ENCODE results near the gene KREMEN2.
"Not testable (repeated sequence)": the region's sequence is repeated elsewhere in the genome, so short reads cannot be mapped to it uniquely, and the experiment has no call there.

Gene KREMEN2

GRCh38 chr16:2963723-2964474, at the start of gene KREMEN2:
Gene KREMEN2 (plus strand): TSS chr16:2964275. CDS start chr16:2964521, 246 bp downstream.
- peak; percentile 67 for DNase-seq

DNA sequence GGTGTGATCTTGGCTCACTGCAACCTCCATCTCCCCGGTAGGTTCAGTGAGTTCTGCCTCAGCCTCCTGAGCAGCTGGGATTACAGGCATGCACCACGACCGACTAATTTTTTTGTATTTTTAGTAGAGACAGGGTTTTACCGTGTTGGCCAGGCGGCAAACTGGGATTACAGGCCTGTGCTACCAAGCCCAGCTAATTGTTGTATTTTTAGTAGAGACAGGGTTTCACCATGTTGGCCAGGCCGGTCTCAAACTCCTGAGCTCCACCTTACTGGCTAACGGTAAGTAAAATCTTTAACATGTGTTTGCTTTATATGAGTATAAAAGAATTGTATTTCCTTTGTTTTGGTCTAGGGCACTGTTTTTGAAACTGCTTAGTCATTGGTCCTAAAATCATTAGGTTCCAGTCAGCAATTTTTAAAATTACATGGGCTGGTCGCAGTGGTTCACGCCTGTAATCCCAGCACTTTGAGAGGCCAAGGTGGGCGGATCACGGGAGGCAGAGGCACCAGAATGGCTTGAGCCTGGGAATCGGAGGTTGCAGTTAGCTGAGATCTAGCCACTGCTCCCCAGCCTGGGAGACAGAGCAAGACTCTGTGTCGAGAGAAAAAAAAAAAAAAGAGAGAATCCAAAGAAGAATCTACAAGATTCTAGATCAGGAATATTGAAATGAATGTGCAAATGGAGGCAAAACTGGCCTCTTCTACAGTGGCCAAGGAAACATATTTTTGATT, 48.7 kb upstream of the KREMEN2 start:
- no peak for DNase-seq

DNA sequence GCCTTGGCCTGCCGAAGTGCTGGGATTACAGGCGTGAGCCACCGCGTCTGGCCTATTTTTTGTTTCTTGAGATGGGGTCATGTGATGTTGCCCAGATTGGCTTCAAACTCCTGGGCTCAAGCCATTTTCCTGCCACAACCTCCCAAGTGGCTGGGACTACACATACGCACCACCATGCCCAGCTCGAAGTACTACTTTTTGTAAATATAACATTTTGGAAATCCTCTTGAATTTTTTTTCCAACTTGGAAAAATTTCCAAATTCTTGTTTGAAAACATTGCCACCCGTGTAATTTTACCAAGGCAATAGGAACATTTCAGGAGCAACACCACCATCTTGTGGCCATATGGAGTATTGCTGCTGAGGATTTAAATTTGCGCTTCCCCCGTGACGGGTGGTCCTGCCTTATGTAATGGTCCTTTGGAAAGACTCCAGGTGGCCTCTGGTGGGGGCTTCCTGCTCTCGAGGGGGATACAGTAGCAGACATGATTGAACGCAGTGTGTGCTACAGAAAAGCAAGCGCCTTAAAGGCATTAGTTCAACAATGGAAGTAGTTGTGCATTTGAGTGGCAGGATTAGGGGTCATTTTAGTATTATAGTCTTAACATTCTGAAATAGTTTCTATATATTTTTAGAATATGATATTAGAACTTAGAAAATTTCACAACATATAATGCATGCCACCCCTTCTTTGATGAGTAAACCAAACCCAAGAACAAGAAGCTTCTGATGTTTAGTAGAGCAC, 44.4 kb upstream of the KREMEN2 start:
- DNase-seq = peak; percentile 62

- DNase-seq = no peak
These were observed 40.6 kb upstream of the KREMEN2 start for GRCh38 chr16:2923481-2923880.

DNA sequence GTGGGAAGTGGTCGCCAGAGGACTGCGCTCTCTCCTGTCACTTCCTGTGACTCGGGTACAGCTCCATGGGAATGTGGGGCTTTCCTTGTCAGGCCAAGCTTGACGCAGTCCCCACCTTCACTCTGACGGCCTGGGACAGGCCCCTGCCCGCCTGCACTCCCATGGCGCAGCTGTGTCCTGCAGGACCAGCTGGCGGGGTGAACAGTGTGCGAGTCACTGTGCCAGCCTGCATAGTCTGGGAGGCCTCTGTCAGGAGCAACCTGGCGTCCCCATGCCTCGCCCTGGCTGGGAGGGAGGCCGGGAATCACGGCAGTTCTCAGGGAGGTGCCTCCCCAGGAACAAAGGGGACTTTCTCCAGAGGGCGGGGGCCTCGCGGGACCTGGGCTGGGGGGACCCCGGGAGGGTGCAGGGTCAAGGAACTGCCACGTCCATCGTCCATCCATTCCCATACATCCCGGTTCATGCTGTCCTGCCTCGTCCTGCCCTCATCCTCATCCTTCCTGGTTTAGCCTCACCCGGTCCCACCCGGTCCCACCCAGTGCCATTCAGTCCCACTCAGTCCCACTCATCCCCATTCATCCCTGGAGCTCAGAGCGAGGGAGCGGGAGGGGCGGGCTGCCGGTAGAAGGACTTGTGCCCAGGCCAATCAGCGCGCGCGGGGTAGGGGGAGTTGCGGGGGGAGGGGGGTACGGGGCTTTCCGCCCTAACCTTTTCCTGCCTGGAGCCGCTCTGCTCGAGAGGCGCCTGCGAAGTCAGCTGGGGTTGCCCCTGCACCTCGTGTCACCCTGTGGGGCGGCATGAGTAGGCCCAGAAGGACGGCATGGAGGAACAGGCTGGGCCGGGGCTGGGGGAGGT, 38.9 kb upstream of the KREMEN2 start:
- DNase-seq = no peak

DNA sequence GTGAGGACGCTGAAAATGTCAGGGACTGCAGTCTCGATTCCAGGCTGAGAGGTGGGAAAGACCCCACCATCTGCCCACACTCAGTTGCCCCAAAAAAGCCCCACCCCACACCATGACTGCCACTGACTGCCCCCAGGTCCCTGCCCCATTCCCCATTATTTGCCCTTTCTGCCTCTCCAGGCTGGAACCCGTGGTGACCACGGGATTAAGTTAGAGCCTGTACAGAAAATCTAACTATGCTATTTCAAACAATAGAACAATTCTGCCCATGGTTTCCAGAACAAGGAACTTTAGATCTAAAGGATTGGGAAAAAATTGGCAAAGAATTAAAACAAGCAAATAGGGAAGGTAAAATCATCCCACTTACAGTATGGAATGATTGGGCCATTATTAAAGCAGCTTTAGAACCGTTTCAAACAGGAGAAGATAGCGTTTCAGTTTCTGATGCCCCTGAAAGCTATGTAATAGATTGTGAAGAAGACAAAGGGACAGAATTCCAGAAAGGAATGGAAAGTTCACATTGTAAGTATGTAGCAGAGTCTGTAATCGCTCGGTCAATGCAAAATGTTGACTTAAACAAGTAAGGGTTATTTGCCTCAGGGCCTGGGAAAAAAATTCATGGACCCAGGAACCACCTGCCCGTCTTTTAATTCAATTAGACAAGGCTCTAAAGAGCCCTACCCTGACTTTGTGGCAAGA, 38.0 kb upstream of the KREMEN2 start:
- DNase-seq = no peak

GRCh38 chr16:2926650-2926999, 37.5 kb upstream of the KREMEN2 start:
- no peak for DNase-seq

DNA sequence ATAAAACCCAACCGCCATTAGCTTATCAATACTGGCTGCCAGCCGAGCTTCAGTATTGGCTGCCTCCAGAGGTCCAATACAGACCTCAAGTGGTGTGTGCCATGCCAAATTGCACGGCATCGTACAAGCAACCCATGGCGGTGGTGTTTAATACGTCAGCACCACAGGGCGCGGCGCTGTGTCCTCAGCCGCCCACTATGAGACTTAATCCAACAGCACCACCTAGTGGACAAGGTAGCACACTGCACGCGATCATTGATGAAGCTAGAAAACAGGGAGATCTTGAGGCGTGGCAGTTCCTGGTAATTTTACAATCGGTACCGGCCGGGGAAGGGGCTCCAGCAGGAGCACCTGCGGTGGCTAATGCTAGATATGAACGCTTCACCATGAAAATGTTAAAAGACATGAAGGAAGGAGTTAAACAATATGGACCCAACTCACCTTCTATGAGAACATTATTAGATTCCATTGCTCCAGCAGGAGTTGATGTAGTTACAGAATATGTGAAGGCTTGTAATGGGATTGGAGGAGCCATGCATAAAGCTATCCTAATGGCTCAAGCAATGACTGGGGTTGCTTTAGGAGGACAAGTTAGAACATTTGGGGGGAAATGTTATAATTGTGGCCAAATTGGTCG, 36.9 kb upstream of the KREMEN2 start:
- DNase-seq = peak; percentile 92

DNA sequence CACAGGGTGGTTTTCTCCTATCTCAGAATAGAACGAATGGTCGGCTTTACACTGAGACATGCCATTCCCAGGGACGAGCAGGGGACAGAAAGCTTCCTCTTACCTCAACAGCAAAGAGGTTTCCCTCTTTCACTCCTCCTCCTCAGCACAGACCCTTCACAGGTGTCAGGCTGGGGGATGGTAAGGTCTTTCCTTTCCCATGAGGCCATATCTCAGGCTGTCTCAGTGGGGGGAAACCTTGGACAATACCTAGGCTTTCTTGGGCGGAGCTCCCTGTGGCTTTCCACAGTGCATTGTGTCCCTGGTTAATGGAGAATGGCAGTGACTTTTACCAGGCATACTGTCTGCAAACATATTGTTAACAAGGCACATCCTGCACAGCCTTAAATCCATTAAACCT, 35.9 kb upstream of the KREMEN2 start:
- DNase-seq = not testable (repeated sequence)

DNA sequence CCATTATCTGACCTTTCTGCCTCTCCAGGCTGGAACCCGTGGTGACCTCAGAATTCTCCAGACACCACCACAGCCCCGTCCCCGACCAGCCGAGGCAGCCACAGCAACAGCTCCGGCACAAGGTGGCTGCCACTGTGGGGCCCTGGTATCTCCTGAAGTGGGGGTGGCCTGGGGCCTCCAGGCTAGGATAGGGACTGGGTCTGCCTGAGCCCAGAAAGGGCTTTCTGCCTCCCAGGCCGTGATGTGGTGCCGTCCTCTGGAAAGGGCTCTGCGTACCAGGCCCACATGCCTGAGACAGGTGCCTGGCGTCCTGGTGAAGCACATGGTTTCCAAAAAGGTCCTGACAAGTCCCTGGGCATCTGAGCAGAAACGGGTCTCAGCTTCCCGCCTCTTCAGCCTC, 35.3 kb upstream of the KREMEN2 start:
- DNase-seq = no peak

- DNase-seq = no peak
These were observed 34.4 kb upstream of the KREMEN2 start for GRCh38 chr16:2929693-2930092.

DNA sequence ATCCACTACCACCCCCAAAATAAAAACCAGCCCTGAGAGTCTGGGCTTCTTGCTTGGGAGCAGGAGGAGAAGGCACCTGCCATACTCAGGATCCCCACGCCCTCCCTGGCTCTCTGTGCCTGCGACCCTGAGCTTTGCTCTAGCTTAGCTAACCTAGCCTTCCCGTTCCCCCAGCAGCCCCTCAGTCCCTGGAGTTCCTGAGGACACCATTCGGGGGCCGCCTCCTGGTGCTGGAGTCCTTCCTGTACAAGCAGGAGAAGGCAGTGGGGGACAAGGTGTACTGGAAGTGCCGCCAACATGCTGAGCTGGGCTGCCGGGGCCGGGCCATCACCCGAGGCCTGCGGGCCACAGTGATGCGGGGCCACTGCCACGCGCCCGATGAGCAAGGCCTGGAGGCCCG, 33.8 kb upstream of the KREMEN2 start:
- DNase-seq = no peak

DNA sequence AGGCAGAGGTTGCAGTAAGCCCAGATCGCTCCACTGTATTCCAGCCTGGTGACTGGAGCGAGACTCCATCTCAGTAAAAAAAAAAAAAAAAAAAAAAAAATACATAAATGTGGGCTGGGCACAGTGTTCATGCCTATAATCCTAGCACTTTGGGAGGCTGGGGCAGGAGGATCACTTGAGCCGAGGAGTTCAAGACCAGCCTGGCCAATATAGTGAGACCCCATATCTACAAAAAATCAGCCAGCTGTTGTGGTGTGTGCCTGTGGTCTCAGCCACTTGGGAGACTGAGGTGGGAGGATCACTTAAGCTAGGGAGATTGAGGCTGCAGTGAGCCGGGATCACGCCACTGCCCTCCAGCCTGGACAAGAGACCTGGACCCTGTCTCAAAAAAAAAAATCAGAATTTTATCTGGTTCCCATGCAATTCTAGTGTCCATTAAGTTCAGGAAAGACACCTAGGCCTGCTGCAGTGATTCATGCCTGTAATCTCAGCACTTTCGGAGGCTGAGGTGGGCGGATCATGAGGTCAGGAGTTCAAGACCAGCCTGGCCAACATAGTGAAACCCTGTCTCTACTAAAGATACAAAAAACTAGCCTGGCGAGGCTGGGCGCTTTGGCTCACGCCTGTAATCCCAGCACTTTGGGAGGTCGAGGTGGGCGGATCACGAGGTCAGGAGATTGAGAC, 32.7 kb upstream of the KREMEN2 start:
- not testable (repeated sequence) for DNase-seq

GRCh38 chr16:2933136-2933535, 30.9 kb upstream of the KREMEN2 start:
- no peak for DNase-seq

GRCh38 chr16:2933701-2934100, 30.4 kb upstream of the KREMEN2 start:
- no peak for DNase-seq

- no peak for DNase-seq
These were observed 29.6 kb upstream of the KREMEN2 start for GRCh38 chr16:2934450-2934849.

- DNase-seq = no peak
These were observed 27.6 kb upstream of the KREMEN2 start for GRCh38 chr16:2936436-2937011.

GRCh38 chr16:2937170-2937569, 26.9 kb upstream of the KREMEN2 start:
- no peak for DNase-seq

DNA sequence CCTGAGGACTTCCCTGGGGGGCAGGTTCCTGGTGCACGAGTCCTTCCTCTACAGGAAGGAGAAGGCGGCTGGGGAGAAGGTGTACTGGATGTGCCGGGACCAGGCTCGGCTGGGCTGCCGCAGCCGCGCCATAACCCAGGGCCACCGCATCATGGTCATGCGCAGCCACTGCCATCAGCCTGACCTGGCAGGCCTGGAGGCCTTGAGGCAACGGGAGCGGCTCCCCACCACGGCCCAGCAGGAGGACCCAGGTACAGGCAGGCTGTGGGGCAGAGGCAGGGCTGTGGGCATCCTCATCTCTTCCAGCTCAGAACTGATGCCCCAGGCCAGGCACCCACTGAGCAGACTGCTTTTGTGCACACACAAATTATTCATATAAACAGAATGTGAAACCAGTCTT, 25.9 kb upstream of the KREMEN2 start:
- DNase-seq = no peak

DNA sequence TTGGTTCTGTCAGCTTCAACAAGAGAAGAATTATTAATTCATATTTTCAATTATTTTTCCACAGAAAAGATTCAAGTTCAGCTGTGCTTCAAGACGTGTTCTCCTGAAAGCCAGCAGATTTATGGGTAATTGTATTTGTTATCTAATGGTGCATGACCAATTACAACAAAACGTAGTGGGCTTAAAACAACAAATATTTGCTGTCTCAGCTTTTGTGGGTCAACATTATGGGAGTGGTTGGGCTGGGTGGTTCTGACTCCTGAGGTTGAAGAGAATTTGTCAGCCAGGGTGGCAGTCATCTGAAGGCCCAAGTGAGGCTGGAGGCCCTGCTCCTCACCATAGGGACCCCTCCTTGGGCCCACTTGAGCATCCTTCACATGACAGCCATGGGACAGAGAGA, 24.1 kb upstream of the KREMEN2 start:
- DNase-seq = no peak

GRCh38 chr16:2942045-2942444, 22.0 kb upstream of the KREMEN2 start:
- no peak for DNase-seq
